Spleen (tissue), 11 donors: Measurements from ENCODE around the gene PALLD. TPM values are rescaled to one million over a fixed set of nuclear protein-coding genes. Genes with fewer than 3 reads are reported as not detected.

ENCODE experiments used
- DNase-seq: peaks from one replicate; pipeline ENCODE4 v3.0.0-alpha.2; 2020
- H3K27ac ChIP-seq, 8 donors: fragments of 200-600 bp; sonication (generic) in 7 of 8; 1 replicate in 4 of 8; 2 replicates in 4 of 8; pipeline versions ENCODE4 v1.5.0 to v1.8.0; 2016 to 2021; ENCODE audit warnings: inconsistent platforms in 4 of 8, mild to moderate bottlenecking in 4 of 8, moderate library complexity in 1 of 8
- H3K27me3 ChIP-seq, 7 donors: fragments of 200-600 bp; sonication (generic) in 6 of 7; replicated peaks in 1 of 7; 1 replicate in 4 of 7; 2 replicates in 3 of 7; pipeline versions ENCODE4 v1.5.0 to v1.8.0; 2016 to 2021; ENCODE audit warnings: inconsistent platforms in 3 of 7, mild to moderate bottlenecking in 1 of 7
- H3K36me3 ChIP-seq, 6 donors: fragments of 200-600 bp; sonication (generic) in 5 of 6; 1 replicate in 4 of 6; 2 replicates in 2 of 6; pipeline versions ENCODE4 v1.5.0 to v1.8.0; 2016 to 2021; ENCODE audit warnings: inconsistent platforms in 2 of 6
- H3K4me1 ChIP-seq, 6 donors: fragments of 200-600 bp; sonication (generic) in 5 of 6; 1 replicate in 3 of 6; 2 replicates in 3 of 6; pipeline versions ENCODE4 v1.5.0 to v1.8.0; 2016 to 2021; ENCODE audit warnings: inconsistent platforms in 3 of 6
- H3K4me3 ChIP-seq, 8 donors: fragments of 200-600 bp; sonication (generic) in 7 of 8; 1 replicate in 4 of 8; 2 replicates in 4 of 8; pipeline versions ENCODE4 v1.5.0 to v1.8.0; 2016 to 2021; ENCODE audit warnings: inconsistent platforms in 4 of 8, mild to moderate bottlenecking in 4 of 8, moderate library complexity in 2 of 8
- H3K9me3 ChIP-seq, 8 donors: fragments of 200-600 bp; sonication (generic) in 7 of 8; 1 replicate in 4 of 8; 2 replicates in 4 of 8; pipeline versions ENCODE4 v1.5.0 to v1.8.0; 2016 to 2021; ENCODE audit warnings: inconsistent platforms in 4 of 8
- POLR2A ChIP-seq, 3 donors: fragments of 450-650 bp; IDR thresholded peaks; one replicate each; pipeline ENCODE4 v1.5.1; 2017; ENCODE audit warnings: antibody characterized with exemption in 3 of 3, mild to moderate bottlenecking in 1 of 3
- POLR2AphosphoS5 ChIP-seq, 3 donors: sonication (generic); formaldehyde crosslinking; IDR thresholded peaks; one replicate each; pipeline ENCODE4 v1.5.1; 2017; ENCODE audit warnings: antibody characterized with exemption in 3 of 3
- WGBS, 5 donors: extraction: QIAGEN DNeasy Blood & Tissue Kit in 3 of 5; methylation state at CpG; one replicate each; pipeline versions ENCODE4 v1.1.5 to v1.1.7; 2013 to 2018; 5-methylcytosine and 5-hydroxymethylcytosine counted together
- intact Hi-C: fragments of 100-400 bp; cut with DNase I; formaldehyde crosslinking; loops from one replicate; pipeline ENCODE4 v1.15.0; 2023; ENCODE audit warnings: low total_unique reads
- polyA plus RNA-seq, 3 donors: library from polyadenylated mRNA; stranded (reverse); fragments of 200-250 nt; gene quantifications; one replicate each; pipeline ENCODE4 v1.2.1, GENCODE V29; 2013
- total RNA-seq, 7 donors: library from RNA; depleted of rRNA in 3 of 7; stranded (reverse); fragments of >200 nt in 3 of 7; fragmentation: NEBNext Ultra II Directional in 4 of 7; extraction: Animal tissue kit (Norgen Biotek cat#: 25700) in 4 of 7; gene quantifications; one replicate each; pipeline versions ENCODE4 v1.1.0 to v1.2.1, GENCODE V29; 2016 to 2021
- TF ChIP-seq, protein P1 (sequence below), 11 experiments: fragments of 200-600 bp in 7 of 11; fragments of 450-650 bp in 4 of 11; sonication (generic) in 4 of 11; IDR thresholded peaks in 8 of 11; conservative IDR thresholded peaks in 3 of 11; 1 replicate in 7 of 11; 2 replicates in 4 of 11; pipeline versions ENCODE4 v1.4.0 to v1.8.0; 2016 to 2021; ENCODE audit warnings: antibody characterized with exemption in 11 of 11, inconsistent platforms in 4 of 11, mild to moderate bottlenecking in 1 of 11
- donor health status: healthy with polysubstance abuse.
- donor health status: DM: no; HTN: no; CAD: no; lungs with moderate emphysema.
- donor health status: DM: no; HTN: no; CAD: no.
- donor health status: Bipolar disorder and iron deficiency.
- donor health status: healthy.
- donor health status: DM: no; HTN: no; CAD: no.
- donor health status: DM: yes; HTN: yes; CAD: no.

The PALLD gene
- total and polyA plus RNA-seq, 10 donors, result 24.3 to 228 (median 142) TPM

GRCh38 chr4:168551211-168551610, 54.4 kb downstream of the PALLD start:
- H3K4me1 ChIP-seq, result no peaks in the 10 kb centered on the region
- no peak overlapping the region for H3K27ac ChIP-seq
- H3K27me3 ChIP-seq, result no peaks in the 10 kb centered on the region
- 72 to 89% (median 83%) methylated on average over 1 of the region's 1 CpG for WGBS, 5 donors
- intact Hi-C loops, result no loop called here
- TF ChIP-seq POLR2AphosphoS5 (IDR thresholded peaks at IDR 0.05) (no peak), POLR2A (IDR thresholded peaks at IDR 0.05) (no peak)
- TF ChIP-seq, protein P1, sequence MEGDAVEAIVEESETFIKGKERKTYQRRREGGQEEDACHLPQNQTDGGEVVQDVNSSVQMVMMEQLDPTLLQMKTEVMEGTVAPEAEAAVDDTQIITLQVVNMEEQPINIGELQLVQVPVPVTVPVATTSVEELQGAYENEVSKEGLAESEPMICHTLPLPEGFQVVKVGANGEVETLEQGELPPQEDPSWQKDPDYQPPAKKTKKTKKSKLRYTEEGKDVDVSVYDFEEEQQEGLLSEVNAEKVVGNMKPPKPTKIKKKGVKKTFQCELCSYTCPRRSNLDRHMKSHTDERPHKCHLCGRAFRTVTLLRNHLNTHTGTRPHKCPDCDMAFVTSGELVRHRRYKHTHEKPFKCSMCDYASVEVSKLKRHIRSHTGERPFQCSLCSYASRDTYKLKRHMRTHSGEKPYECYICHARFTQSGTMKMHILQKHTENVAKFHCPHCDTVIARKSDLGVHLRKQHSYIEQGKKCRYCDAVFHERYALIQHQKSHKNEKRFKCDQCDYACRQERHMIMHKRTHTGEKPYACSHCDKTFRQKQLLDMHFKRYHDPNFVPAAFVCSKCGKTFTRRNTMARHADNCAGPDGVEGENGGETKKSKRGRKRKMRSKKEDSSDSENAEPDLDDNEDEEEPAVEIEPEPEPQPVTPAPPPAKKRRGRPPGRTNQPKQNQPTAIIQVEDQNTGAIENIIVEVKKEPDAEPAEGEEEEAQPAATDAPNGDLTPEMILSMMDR (IDR thresholded peaks at IDR 0.05 in 8 of 11, conservative IDR thresholded peaks at IDR 0.05 in 3 of 11), result no peak
- no peaks in the 10 kb centered on the region for H3K9me3 ChIP-seq
- no peak overlapping the region for H3K4me3 ChIP-seq
- no peak for DNase-seq
- H3K36me3 ChIP-seq, result no peaks in the 10 kb centered on the region

GRCh38 chr4:168551945-168552695, 55.3 kb downstream of the PALLD start:
- H3K4me3 ChIP-seq, result no peak overlapping the region
- intact Hi-C loops, result no loop called here
- WGBS, 5 donors, result 45 to 61% (median 48%) methylated on average over 2 of the region's 2 CpGs
- no peaks in the 10 kb centered on the region for H3K4me1 ChIP-seq
- TF ChIP-seq, protein P1 (IDR thresholded peaks at IDR 0.05 in 8 of 11, conservative IDR thresholded peaks at IDR 0.05 in 3 of 11), result no peak
- TF ChIP-seq POLR2A (IDR thresholded peaks at IDR 0.05) (no peak), POLR2AphosphoS5 (IDR thresholded peaks at IDR 0.05) (no peak)
- H3K27ac ChIP-seq, result no peak overlapping the region
- H3K9me3 ChIP-seq, result no peaks in the 10 kb centered on the region
- DNase-seq, result no peak
- no peaks in the 10 kb centered on the region for H3K27me3 ChIP-seq
- no peaks in the 10 kb centered on the region for H3K36me3 ChIP-seq

GRCh38 chr4:168553714-168554370, 57.0 kb downstream of the PALLD start:
- H3K27me3 ChIP-seq, result no peaks in the 10 kb centered on the region
- TF ChIP-seq POLR2A (IDR thresholded peaks at IDR 0.05) (no peak), POLR2AphosphoS5 (IDR thresholded peaks at IDR 0.05) (no peak)
- TF ChIP-seq, protein P1 (IDR thresholded peaks at IDR 0.05 in 8 of 11, conservative IDR thresholded peaks at IDR 0.05 in 3 of 11), result no peak
- no peak overlapping the region for H3K4me3 ChIP-seq
- intact Hi-C loops, result no loop called here
- no peak for DNase-seq
- H3K4me1 ChIP-seq, result peaks cover 0 to 5% (median 0%) of the 10 kb centered on the region in 6 donors
- 62 to 82% (median 72%) methylated on average over 8 of the region's 8 CpGs for WGBS, 5 donors
- no peaks in the 10 kb centered on the region for H3K36me3 ChIP-seq
- no peaks in the 10 kb centered on the region for H3K9me3 ChIP-seq
- H3K27ac ChIP-seq, result no peak overlapping the region

DNA sequence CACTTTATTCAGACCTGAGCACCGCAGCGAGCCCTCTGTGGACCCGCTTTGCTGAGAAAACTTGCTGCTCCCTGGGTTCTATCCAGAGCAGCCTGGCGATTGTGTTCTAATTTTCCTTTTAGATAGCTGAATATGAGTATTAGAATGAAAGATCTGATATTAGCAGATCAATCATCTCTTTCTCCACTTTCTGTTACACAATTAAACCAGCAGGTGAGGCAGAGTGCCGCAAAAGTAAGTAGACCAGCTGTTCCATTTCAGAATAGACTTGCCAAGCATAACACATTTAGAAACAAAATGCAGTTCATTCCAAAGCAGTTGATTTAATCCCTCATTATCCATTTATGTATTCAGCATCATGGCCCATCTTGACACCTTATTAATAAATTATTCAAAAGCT, 58.6 kb downstream of the PALLD start:
- WGBS, 5 donors, result 93 to 99% (median 96%) methylated on average over 5 of the region's 5 CpGs
- no peak for DNase-seq
- Histone ChIP-seq H3K27me3 (no peaks in the 10 kb centered on the region), H3K4me3 (no peak overlapping the region), H3K4me1 (peaks cover 0 to 9% (median 0%) of the 10 kb centered on the region in 6 donors), H3K27ac (no peak overlapping the region), H3K36me3 (no peaks in the 10 kb centered on the region), H3K9me3 (no peaks in the 10 kb centered on the region)
- intact Hi-C loops, result no loop called here
- TF ChIP-seq POLR2A (IDR thresholded peaks at IDR 0.05) (no peak), POLR2AphosphoS5 (IDR thresholded peaks at IDR 0.05) (no peak)
- TF ChIP-seq, protein P1 (IDR thresholded peaks at IDR 0.05 in 8 of 11, conservative IDR thresholded peaks at IDR 0.05 in 3 of 11), result no peak
